GM12878 (cell line): Measurements from ENCODE around the gene TUBB4B. TPM values are rescaled to one million over a fixed set of nuclear protein-coding genes. Genes with fewer than 3 reads are reported as not detected.

Source experiments
- ATAC-seq: fragments of 200-7000 bp; cut with Tn5 transposase; 3 replicates; pipeline ENCODE4 v1.9.1; 2020; ENCODE audit warnings: mild to moderate bottlenecking, moderate library complexity
- BruUV-seq: library from RNA; stranded (reverse); fragments of 400-500 nt; replicated peaks from 2 replicates; lab custom pipeline; 2021; lab: Mats Ljungman, UMichigan
- CTCF ChIA-PET: fragments of 300-600 bp; sonication (Branson Sonifier 250); formaldehyde crosslinking; extraction: SDS; loops from one replicate; lab custom pipeline; 2021; ENCODE audit warnings: inconsistent platforms; lab: Yijun Ruan, JAX
- POLR2A ChIA-PET: fragments of 350-600 bp; formaldehyde crosslinking; extraction: SDS; loops from one replicate; lab custom pipeline; 2021; ENCODE audit warnings: inconsistent platforms; lab: Charles Lee
- RAD21 ChIA-PET: fragments of 300-600 bp; sonication (Branson Sonifier 250); formaldehyde crosslinking; loops from one replicate; lab custom pipeline; 2023; ENCODE audit warnings: antibody characterized with exemption; ENCODE audit not compliant: unreplicated experiment; lab: Charles Lee
- SMC1A ChIA-PET: fragments of 300-600 bp; sonication (Branson Sonifier 250); formaldehyde crosslinking; loops from one replicate; lab custom pipeline; 2023; ENCODE audit not compliant: unreplicated experiment, uncharacterized antibody; lab: Charles Lee
- DNase-seq: peaks from one replicate; pipeline ENCODE4 v3.0.0-alpha.2; 2011; ENCODE audit warnings: low read depth, low spot score
- FAIRE-seq: peaks from 3 replicates; lab custom pipeline; 2011; peaks lifted over from hg19 to GRCh38; lab: Jason Lieb, UNC
- H2AFZ ChIP-seq: 2 replicates; pipeline ENCODE4 v1.6.0; 2011; ENCODE audit warnings: low read depth, low read length, control low read depth; ENCODE audit not compliant: control insufficient read depth
- H3K27ac ChIP-seq: 2 replicates; pipeline ENCODE4 v1.5.1; 2011; ENCODE audit warnings: control low read depth; ENCODE audit not compliant: control insufficient read depth, insufficient read depth
- H3K27me3 ChIP-seq, 2 experiments: replicated peaks in 1 of 2; 2 replicates each; pipeline versions ENCODE4 v1.6.0 to v1.6.1; 2011; ENCODE audit warnings: low read length in 1 of 2; ENCODE audit not compliant: control insufficient read depth in 2 of 2, insufficient read depth in 2 of 2
- H3K36me3 ChIP-seq, 2 experiments: 2 replicates each; pipeline ENCODE4 v1.5.1; 2011; ENCODE audit warnings: low read length in 1 of 2; ENCODE audit not compliant: control insufficient read depth in 2 of 2, insufficient read depth in 2 of 2
- H3K4me1 ChIP-seq: 2 replicates; pipeline ENCODE4 v1.6.1; 2011; ENCODE audit warnings: mild to moderate bottlenecking, low read length, moderate library complexity, mixed read lengths; ENCODE audit not compliant: control insufficient read depth, insufficient read depth
- H3K4me2 ChIP-seq: 2 replicates; pipeline ENCODE4 v1.6.0; 2011; ENCODE audit warnings: control low read depth; ENCODE audit not compliant: control insufficient read depth, insufficient read depth
- H3K4me3 ChIP-seq: fragments of 200-600 bp; sonication (generic); 2 replicates; pipeline ENCODE4 v1.5.1; 2016
- H3K79me2 ChIP-seq: 2 replicates; pipeline ENCODE4 v1.6.0; 2011; ENCODE audit warnings: low read length; ENCODE audit not compliant: control insufficient read depth, insufficient read depth
- H3K9ac ChIP-seq: 2 replicates; pipeline ENCODE4 v1.8.0; 2011; ENCODE audit warnings: low read length, control low read depth, mixed read lengths; ENCODE audit not compliant: control insufficient read depth, insufficient read depth
- H3K9me3 ChIP-seq: replicated peaks from 3 replicates; pipeline ENCODE4 v1.5.1; 2011; ENCODE audit warnings: mild to moderate bottlenecking, low read length; ENCODE audit not compliant: control insufficient read depth, insufficient read depth
- H4K20me1 ChIP-seq: 2 replicates; pipeline ENCODE4 v1.6.0; 2011; ENCODE audit not compliant: control insufficient read depth, insufficient read depth
- ATF7 ChIP-seq: fragments of 450-650 bp; IDR thresholded peaks from 2 replicates; pipeline ENCODE4 v1.6.1; 2016; ENCODE audit warnings: low read depth, mild to moderate bottlenecking
- EED ChIP-seq: sonication (generic); IDR thresholded peaks from 2 replicates; pipeline ENCODE4 v1.6.1; 2016; ENCODE audit warnings: antibody characterized with exemption, low read depth
- FOXM1 ChIP-seq: IDR thresholded peaks from 2 replicates; pipeline ENCODE4 v1.6.1; 2012; ENCODE audit warnings: low read depth, mild to moderate bottlenecking, inconsistent platforms, low read length, moderate library complexity
- GABPA ChIP-seq: IDR thresholded peaks from 2 replicates; pipeline ENCODE4 v1.6.1; 2014; ENCODE audit warnings: antibody characterized with exemption, low read depth, mild to moderate bottlenecking, inconsistent platforms
- MEF2A ChIP-seq: IDR thresholded peaks from 2 replicates; pipeline ENCODE4 v1.6.1; 2011; ENCODE audit warnings: low read depth, mild to moderate bottlenecking, low read length, moderate library complexity; ENCODE audit not compliant: insufficient read depth
- NRF1 ChIP-seq: conservative IDR thresholded peaks from 2 replicates; pipeline ENCODE4 v1.6.1; 2011; ENCODE audit warnings: mild to moderate bottlenecking, low read depth, low read length, improper control_type of control experiment
- POLR2A ChIP-seq: IDR thresholded peaks from 2 replicates; pipeline ENCODE4 v1.6.1; 2011; ENCODE audit warnings: low read depth, mild to moderate bottlenecking, low read length
- WRNIP1 ChIP-seq: IDR thresholded peaks from 2 replicates; pipeline ENCODE4 v1.6.1; 2011; ENCODE audit warnings: low read depth, low read length, improper control_type of control experiment, borderline replicate concordance
- ZBED1 ChIP-seq: IDR thresholded peaks from 2 replicates; pipeline ENCODE4 v1.6.1; 2016; ENCODE audit warnings: borderline replicate concordance
- WGBS: methylation state at CpG from one replicate; pipeline ENCODE4 v1.1.6; 2016; ENCODE audit warnings: low lambda C conversion rate; ENCODE audit not compliant: insufficient replicate concordance, insufficient coverage; ENCODE audit errors: missing lambda C conversion rate; 5-methylcytosine and 5-hydroxymethylcytosine counted together
- in situ Hi-C: fragments of 300-500 bp; cut with MboI; formaldehyde crosslinking; loops from 9 replicates; pipeline ENCODE4 v1.14.3; 2018; ENCODE audit warnings: mixed read lengths
- intact Hi-C: fragments of 100-400 bp; cut with micrococcal nuclease; formaldehyde crosslinking; loops from one replicate; pipeline ENCODE4 v1.14.2; 2022; ENCODE audit not compliant: unreplicated experiment
- polyA plus RNA-seq, 11 experiments: library from polyadenylated mRNA; depleted of rRNA in 4 of 11; unstranded in 6 of 11; stranded (reverse) in 5 of 11; fragments of >200 nt; fragmentation: Nextera tagmentation in 4 of 11; fragmentation: Illumina TruSeq in 1 of 11; extraction: Ambion mirVana in 4 of 11; extraction: Trizol in 1 of 11; gene quantifications; 1 replicate in 1 of 11; 2 replicates in 10 of 11; pipeline versions ENCODE4 v1.2.1 to v1.2.3, GENCODE V29; 2011 to 2016; ENCODE audit warnings: inconsistent platforms in 2 of 11, missing spikeins in 2 of 11, low read depth in 1 of 11
- total RNA-seq, 4 experiments: library from RNA; depleted of rRNA in 3 of 4; stranded (reverse); fragments of >200 nt in 3 of 4; fragmentation: Illumina TruSeq in 1 of 4; extraction: Trizol in 1 of 4; gene quantifications; 2 replicates each; pipeline versions ENCODE4 v1.2.1 to v1.2.3, GENCODE V29; 2013 to 2021
- TF ChIP-seq, protein P1 (sequence below), 3 experiments: IDR thresholded peaks in 2 of 3; conservative IDR thresholded peaks in 1 of 3; 2 replicates each; pipeline ENCODE4 v1.5.1; 2011; ENCODE audit warnings: low read depth in 3 of 3, low read length in 3 of 3, mild to moderate bottlenecking in 3 of 3, control low read depth in 2 of 3, moderate library complexity in 2 of 3, inconsistent platforms in 1 of 3, mixed read lengths in 1 of 3; ENCODE audit not compliant: control insufficient read depth in 2 of 3, insufficient read depth in 1 of 3; ENCODE audit errors: extremely low read depth in 1 of 3
- TF ChIP-seq, protein P2 (sequence below): IDR thresholded peaks from 2 replicates; pipeline ENCODE4 v1.6.1; 2011; ENCODE audit warnings: borderline replicate concordance, low read depth, mild to moderate bottlenecking, moderate library complexity, mixed read lengths, low read length; ENCODE audit not compliant: insufficient read depth; ENCODE audit errors: extremely low read length
- TF ChIP-seq, protein P3 (sequence below): IDR thresholded peaks from 2 replicates; pipeline ENCODE4 v1.6.1; 2012; ENCODE audit warnings: low read depth, low read length, improper control_type of control experiment
- TF ChIP-seq, protein P4 (sequence below): fragments of 450-650 bp; IDR thresholded peaks from 2 replicates; pipeline ENCODE4 v1.6.1; 2018; ENCODE audit warnings: mild to moderate bottlenecking, low read depth, moderate library complexity; ENCODE audit not compliant: partially characterized antibody
- TF ChIP-seq, protein P5 (sequence below): IDR thresholded peaks from 2 replicates; pipeline ENCODE4 v1.6.1; 2011; ENCODE audit warnings: mild to moderate bottlenecking, low read depth, low read length, moderate library complexity; ENCODE audit not compliant: insufficient replicate concordance

Gene TUBB4B
- total and polyA plus RNA-seq, 10 of the 15 experiments (the other 5 are each of a cell fraction or from before 2014, with no cell fraction given): 23.0 to 532 (median 254) TPM

DNA sequence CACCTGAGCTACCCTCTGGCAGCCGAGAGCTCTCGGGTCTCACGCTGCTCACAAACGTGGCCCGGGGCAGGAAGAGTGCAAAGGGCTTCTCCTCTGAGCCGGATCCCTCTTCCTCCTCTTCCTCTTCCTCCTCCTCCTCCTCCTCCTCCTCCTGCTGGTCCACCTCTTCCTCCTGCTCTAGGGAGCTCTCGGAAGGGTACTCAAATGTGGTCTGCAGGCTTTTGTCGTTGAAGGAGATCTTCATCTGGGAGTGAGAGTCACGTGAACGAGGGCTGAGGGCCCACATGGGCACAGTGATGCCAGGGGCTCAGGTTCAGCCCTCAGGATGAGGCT, 48.7 kb upstream of the TUBB4B start:
- in situ Hi-C loops (no loop called here), intact Hi-C loops (no loop called here)
- no peak for FAIRE-seq
- WGBS: 78% methylated on average over 10 of the region's 10 CpGs
- RAD21 ChIA-PET: no interaction called here
- no peak for DNase-seq
- no peak for ATAC-seq
- SMC1A ChIA-PET: no interaction called here
- H3K9ac ChIP-seq: no peak overlapping the region
- H3K9me3 ChIP-seq: no peaks in the 10 kb centered on the region
- no peaks in the 10 kb centered on the region for H3K27me3 ChIP-seq
- peaks cover 0 to 7% of the 10 kb centered on the region in 2 experiments; a peak in 2 of 4 replicates for H3K36me3 ChIP-seq
- no TSS peak for BruUV-seq
- peaks cover 7% of the 10 kb centered on the region; the same call in 1 of the 2 replicates for H4K20me1 ChIP-seq
- POLR2A ChIA-PET: interaction anchor here (1.1 to 2.8 kb wide), 3 partner anchors 32 to 63 kb away, joined by 3 to 10 read pairs (median 5); partner anchors contain the start of gene CYSRT1
- H3K27ac ChIP-seq: no peak overlapping the region
- peaks cover 24% of the 10 kb centered on the region for H3K79me2 ChIP-seq
- no peak overlapping the region for H3K4me3 ChIP-seq
- H2AFZ ChIP-seq: no peak overlapping the region
- CTCF ChIA-PET: interaction anchor here (0.7 kb wide), 1 partner anchor 12 kb away, joined by 3 read pairs; no protein-coding TSS in a partner anchor
- H3K4me1 ChIP-seq: peaks cover 10% of the 10 kb centered on the region
- H3K4me2 ChIP-seq: no peak overlapping the region
- TF ChIP-seq GABPA (no peak), POLR2A (no peak), NRF1 (no peak), ATF7 (no peak), WRNIP1 (no peak), ZBED1 (no peak), FOXM1 (no peak), MEF2A (no peak), EED (no peak)
- TF ChIP-seq, protein P1, sequence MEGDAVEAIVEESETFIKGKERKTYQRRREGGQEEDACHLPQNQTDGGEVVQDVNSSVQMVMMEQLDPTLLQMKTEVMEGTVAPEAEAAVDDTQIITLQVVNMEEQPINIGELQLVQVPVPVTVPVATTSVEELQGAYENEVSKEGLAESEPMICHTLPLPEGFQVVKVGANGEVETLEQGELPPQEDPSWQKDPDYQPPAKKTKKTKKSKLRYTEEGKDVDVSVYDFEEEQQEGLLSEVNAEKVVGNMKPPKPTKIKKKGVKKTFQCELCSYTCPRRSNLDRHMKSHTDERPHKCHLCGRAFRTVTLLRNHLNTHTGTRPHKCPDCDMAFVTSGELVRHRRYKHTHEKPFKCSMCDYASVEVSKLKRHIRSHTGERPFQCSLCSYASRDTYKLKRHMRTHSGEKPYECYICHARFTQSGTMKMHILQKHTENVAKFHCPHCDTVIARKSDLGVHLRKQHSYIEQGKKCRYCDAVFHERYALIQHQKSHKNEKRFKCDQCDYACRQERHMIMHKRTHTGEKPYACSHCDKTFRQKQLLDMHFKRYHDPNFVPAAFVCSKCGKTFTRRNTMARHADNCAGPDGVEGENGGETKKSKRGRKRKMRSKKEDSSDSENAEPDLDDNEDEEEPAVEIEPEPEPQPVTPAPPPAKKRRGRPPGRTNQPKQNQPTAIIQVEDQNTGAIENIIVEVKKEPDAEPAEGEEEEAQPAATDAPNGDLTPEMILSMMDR (IDR thresholded peaks at IDR 0.05 in 2 of 3, conservative IDR thresholded peaks at IDR 0.05 in 1 of 3; ENCODE audit: control insufficient read depth in 2 of 3, extremely low read depth in 1 of 3, insufficient read depth in 1 of 3, low read depth in 3 of 3, low read length in 3 of 3): no peak
- TF ChIP-seq, protein P2, sequence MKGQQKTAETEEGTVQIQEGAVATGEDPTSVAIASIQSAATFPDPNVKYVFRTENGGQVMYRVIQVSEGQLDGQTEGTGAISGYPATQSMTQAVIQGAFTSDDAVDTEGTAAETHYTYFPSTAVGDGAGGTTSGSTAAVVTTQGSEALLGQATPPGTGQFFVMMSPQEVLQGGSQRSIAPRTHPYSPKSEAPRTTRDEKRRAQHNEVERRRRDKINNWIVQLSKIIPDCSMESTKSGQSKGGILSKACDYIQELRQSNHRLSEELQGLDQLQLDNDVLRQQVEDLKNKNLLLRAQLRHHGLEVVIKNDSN: no peak
- TF ChIP-seq, protein P3, sequence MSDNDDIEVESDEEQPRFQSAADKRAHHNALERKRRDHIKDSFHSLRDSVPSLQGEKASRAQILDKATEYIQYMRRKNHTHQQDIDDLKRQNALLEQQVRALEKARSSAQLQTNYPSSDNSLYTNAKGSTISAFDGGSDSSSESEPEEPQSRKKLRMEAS: no peak
- TF ChIP-seq, protein P4, sequence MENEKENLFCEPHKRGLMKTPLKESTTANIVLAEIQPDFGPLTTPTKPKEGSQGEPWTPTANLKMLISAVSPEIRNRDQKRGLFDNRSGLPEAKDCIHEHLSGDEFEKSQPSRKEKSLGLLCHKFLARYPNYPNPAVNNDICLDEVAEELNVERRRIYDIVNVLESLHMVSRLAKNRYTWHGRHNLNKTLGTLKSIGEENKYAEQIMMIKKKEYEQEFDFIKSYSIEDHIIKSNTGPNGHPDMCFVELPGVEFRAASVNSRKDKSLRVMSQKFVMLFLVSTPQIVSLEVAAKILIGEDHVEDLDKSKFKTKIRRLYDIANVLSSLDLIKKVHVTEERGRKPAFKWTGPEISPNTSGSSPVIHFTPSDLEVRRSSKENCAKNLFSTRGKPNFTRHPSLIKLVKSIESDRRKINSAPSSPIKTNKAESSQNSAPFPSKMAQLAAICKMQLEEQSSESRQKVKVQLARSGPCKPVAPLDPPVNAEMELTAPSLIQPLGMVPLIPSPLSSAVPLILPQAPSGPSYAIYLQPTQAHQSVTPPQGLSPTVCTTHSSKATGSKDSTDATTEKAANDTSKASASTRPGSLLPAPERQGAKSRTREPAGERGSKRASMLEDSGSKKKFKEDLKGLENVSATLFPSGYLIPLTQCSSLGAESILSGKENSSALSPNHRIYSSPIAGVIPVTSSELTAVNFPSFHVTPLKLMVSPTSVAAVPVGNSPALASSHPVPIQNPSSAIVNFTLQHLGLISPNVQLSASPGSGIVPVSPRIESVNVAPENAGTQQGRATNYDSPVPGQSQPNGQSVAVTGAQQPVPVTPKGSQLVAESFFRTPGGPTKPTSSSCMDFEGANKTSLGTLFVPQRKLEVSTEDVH: no peak
- TF ChIP-seq, protein P5, sequence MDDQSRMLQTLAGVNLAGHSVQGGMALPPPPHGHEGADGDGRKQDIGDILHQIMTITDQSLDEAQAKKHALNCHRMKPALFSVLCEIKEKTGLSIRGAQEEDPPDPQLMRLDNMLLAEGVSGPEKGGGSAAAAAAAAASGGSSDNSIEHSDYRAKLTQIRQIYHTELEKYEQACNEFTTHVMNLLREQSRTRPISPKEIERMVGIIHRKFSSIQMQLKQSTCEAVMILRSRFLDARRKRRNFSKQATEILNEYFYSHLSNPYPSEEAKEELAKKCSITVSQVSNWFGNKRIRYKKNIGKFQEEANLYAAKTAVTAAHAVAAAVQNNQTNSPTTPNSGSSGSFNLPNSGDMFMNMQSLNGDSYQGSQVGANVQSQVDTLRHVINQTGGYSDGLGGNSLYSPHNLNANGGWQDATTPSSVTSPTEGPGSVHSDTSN: no peak
